Thyroid gland (tissue), 4 donors: ENCODE data around the gene DMWD. TPM values are rescaled to one million over a fixed set of nuclear protein-coding genes. Genes with fewer than 3 reads are reported as not detected.
A peak's percentile ranks its signal among the peaks of the same experiment; 100 is the strongest.

Experiments used
- DNase-seq, 2 donors: peaks; one replicate each; pipeline ENCODE4 v3.0.0-alpha.2; 2019
- H3K27ac ChIP-seq, 3 donors: fragments of 200-600 bp; sonication (generic); 1 replicate in 2 of 3; 2 replicates in 1 of 3; pipeline ENCODE4 v1.5.1; 2016 to 2019; ENCODE audit warnings: mild to moderate bottlenecking in 1 of 3, moderate library complexity in 1 of 3
- H3K27me3 ChIP-seq: fragments of 200-600 bp; sonication (generic); one replicate; pipeline ENCODE4 v1.5.1; 2019
- H3K36me3 ChIP-seq, 2 donors: fragments of 200-600 bp; sonication (generic); one replicate each; pipeline ENCODE4 v1.5.1; 2016 to 2019
- H3K4me1 ChIP-seq, 2 donors: fragments of 200-600 bp; sonication (generic); one replicate each; pipeline ENCODE4 v1.5.1; 2017 to 2019
- H3K4me3 ChIP-seq, 3 donors: fragments of 200-600 bp; sonication (generic); replicated peaks in 1 of 3; 1 replicate in 2 of 3; 2 replicates in 1 of 3; pipeline ENCODE4 v1.5.1; 2016; ENCODE audit warnings: mild to moderate bottlenecking in 1 of 3
- H3K9me3 ChIP-seq: fragments of 200-600 bp; sonication (generic); one replicate; pipeline ENCODE4 v1.5.1; 2017
- POLR2A ChIP-seq, 2 donors: fragments of 450-650 bp; IDR thresholded peaks; one replicate each; pipeline ENCODE4 v1.6.1; 2017; ENCODE audit warnings: antibody characterized with exemption in 2 of 2, mild to moderate bottlenecking in 2 of 2, moderate library complexity in 1 of 2
- WGBS, 2 donors: methylation state at CpG; one replicate each; pipeline ENCODE4 v1.1.5; 2017; 5-methylcytosine and 5-hydroxymethylcytosine counted together
- intact Hi-C: fragments of 100-400 bp; cut with DNase I; formaldehyde crosslinking; loops from one replicate; pipeline ENCODE4 v1.15.1; 2023
- total RNA-seq, 4 donors: library from RNA; depleted of rRNA; stranded (reverse); fragments of >200 nt; gene quantifications; one replicate each; pipeline ENCODE4 v1.2.3, GENCODE V29; 2016
- TF ChIP-seq, protein P1 (sequence below), 6 experiments: fragments of 200-600 bp in 3 of 6; fragments of 450-650 bp in 3 of 6; sonication (generic) in 3 of 6; IDR thresholded peaks; one replicate each; pipeline ENCODE4 v1.5.1; 2016 to 2019; ENCODE audit warnings: antibody characterized with exemption in 6 of 6, mild to moderate bottlenecking in 2 of 6, inconsistent platforms in 1 of 6, moderate library complexity in 1 of 6

DMWD gene
- total RNA-seq, 4 donors from 2014 or later, result 38.2 to 69.7 (median 48.3) TPM

DNA sequence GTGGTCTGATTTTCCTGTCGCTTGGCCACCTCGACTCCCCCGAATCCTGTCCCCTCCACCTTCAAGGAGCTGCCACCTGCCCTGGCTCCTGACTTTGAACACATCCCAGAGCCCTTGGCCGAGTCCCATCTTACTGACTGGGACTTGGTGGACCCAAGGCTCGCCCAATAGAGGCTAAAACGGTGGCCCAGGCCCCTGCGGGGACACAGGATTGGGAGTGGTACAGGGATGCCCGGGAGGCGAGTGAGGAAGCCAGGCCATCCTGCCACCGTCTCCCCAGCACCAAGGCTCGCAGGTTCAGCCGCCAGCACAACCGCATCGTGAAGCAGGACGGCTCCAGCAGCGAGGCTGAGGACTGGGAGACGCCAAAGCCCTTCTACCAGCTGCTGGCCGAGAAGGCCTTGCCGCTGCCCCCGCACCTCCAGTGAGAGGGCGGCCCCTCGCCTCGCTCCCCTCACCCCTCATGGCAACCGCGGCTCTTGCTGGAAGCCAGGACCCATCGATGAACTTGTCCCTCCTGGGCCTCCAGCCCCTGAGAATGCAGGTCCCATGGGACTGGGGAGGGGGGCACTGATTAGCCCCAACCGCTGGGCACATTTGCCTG lies 28.9 kb downstream of the DMWD start:
- TF ChIP-seq, protein P1, sequence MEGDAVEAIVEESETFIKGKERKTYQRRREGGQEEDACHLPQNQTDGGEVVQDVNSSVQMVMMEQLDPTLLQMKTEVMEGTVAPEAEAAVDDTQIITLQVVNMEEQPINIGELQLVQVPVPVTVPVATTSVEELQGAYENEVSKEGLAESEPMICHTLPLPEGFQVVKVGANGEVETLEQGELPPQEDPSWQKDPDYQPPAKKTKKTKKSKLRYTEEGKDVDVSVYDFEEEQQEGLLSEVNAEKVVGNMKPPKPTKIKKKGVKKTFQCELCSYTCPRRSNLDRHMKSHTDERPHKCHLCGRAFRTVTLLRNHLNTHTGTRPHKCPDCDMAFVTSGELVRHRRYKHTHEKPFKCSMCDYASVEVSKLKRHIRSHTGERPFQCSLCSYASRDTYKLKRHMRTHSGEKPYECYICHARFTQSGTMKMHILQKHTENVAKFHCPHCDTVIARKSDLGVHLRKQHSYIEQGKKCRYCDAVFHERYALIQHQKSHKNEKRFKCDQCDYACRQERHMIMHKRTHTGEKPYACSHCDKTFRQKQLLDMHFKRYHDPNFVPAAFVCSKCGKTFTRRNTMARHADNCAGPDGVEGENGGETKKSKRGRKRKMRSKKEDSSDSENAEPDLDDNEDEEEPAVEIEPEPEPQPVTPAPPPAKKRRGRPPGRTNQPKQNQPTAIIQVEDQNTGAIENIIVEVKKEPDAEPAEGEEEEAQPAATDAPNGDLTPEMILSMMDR (IDR thresholded peaks at IDR 0.05), result no peak
- TF ChIP-seq POLR2A (IDR thresholded peaks at IDR 0.05), result no peak
- H3K36me3 ChIP-seq, result peaks cover 0 to 3% of the 10 kb centered on the region in 2 donors
- 58 to 72% methylated on average over 7 to 11 of the region's 27 CpGs for WGBS, 2 donors
- H3K4me3 ChIP-seq, result no peak overlapping the region
- peaks cover 33 to 37% of the 10 kb centered on the region in 2 donors for H3K4me1 ChIP-seq
- intact Hi-C loops, result loop anchor here (10.0 kb wide), 1 partner anchor 49 kb away; no protein-coding TSS in a partner anchor
- no peaks in the 10 kb centered on the region for H3K9me3 ChIP-seq
- peak overlapping the region; percentile 54 to 73 (median 59) for H3K27ac ChIP-seq
- DNase-seq, result no peak
- H3K27me3 ChIP-seq, result no peaks in the 10 kb centered on the region

DNA sequence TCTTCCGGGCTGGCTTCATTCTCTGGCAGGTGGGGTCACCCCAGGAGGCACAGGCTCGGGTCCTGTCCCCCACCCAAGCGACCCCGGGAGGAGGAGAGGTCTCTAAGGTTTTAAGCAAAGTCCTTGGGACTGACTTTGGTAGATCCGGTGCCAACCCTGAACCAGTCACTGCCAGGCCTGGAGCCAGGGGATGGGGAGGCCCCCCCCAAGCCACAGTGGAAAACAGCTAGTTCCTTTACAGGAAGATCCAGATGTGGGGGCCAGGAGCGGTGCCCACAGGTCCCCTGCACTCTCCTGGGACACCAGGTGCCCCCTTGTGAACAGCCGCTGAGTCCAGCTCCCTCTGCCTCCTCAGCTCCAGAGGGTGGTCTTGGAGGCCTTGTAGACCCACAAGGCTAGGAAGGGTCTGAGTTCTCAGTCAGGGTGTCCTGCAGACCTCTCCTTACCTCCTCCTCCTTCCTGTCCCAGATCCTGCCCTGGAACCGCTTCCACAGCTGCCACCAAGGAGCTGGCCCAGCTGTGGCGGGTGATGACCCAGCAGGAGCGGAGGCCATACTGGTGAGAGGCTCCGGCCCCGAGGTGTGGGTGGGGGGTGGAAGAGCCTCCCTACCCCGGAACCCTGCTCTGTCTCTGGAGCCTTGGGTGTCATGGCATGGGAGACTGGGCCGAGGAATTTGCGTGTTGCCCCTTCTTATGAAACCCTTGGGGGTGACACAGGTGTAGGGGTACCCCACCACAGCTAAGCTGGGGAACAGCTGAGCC lies 29.6 kb downstream of the DMWD start:
- no peak for DNase-seq
- peaks cover 33 to 37% of the 10 kb centered on the region in 2 donors for H3K4me1 ChIP-seq
- intact Hi-C loops, result loop anchor here (10.0 kb wide), 1 partner anchor 48 kb away; no protein-coding TSS in a partner anchor
- H3K27ac ChIP-seq, result no peak overlapping the region
- no peaks in the 10 kb centered on the region for H3K9me3 ChIP-seq
- H3K27me3 ChIP-seq, result no peaks in the 10 kb centered on the region
- TF ChIP-seq, protein P1 (IDR thresholded peaks at IDR 0.05), result no peak
- TF ChIP-seq POLR2A (IDR thresholded peaks at IDR 0.05), result no peak
- WGBS, 2 donors, result 87 to 95% methylated on average over 10 to 12 of the region's 15 CpGs
- H3K36me3 ChIP-seq, result peaks cover 0 to 3% of the 10 kb centered on the region in 2 donors
- H3K4me3 ChIP-seq, result no peak overlapping the region

DNA sequence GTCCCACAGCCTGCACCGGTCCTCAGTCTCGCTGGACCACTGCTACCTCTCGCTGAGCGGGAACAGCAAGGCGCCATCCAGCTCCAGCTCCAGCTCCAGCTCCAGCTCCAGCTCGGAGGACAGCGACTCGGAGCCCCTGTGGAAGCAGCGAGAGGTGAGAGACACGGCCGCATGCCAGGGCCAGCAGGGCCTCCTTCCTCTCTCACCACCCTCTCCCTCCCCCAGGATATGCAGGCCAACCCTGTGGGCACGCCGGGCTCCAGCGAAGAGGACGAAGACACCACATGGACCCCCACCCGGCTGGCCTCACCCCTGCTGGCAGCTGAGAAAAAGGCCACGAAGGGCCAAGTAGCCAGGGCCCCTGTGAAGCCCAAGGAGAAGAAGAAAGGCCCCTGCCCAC lies 30.9 kb downstream of the DMWD start:
- Histone ChIP-seq H3K4me3 (no peak overlapping the region), H3K9me3 (no peaks in the 10 kb centered on the region), H3K27ac (no peak overlapping the region), H3K4me1 (peaks cover 28 to 32% of the 10 kb centered on the region in 2 donors), H3K36me3 (peaks cover 0 to 3% of the 10 kb centered on the region in 2 donors), H3K27me3 (no peaks in the 10 kb centered on the region)
- DNase-seq, result no peak
- no peak for TF ChIP-seq POLR2A (IDR thresholded peaks at IDR 0.05)
- TF ChIP-seq, protein P1 (IDR thresholded peaks at IDR 0.05), result no peak
- intact Hi-C loops, result loop anchor here (10.0 kb wide), 1 partner anchor 47 kb away; no protein-coding TSS in a partner anchor
- WGBS, 2 donors, result 79 to 86% methylated on average over 4 to 11 of the region's 17 CpGs

DNA sequence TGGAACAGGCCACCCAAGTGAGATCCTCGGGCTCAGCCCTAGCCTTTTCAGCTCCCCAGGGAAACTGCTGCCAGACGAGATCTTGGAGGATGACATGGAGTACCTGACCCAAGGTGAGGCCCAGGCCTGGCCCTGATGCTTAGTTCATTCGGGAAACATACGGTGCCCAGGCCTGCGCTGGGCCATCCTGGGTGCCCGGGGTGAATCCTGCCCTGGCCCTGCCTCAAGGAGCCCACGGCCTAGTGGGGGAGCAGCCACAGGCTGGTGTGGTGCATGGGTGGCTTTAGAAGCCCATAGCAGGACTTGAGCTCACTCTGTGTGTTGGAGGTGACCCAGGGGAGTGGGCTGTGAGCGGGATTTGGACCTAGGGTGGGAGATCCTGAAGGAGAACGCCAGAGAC lies 33.7 kb downstream of the DMWD start:
- Histone ChIP-seq H3K36me3 (no peaks in the 10 kb centered on the region), H3K4me1 (peaks cover 4% of the 10 kb centered on the region in 2 donors), H3K27me3 (no peaks in the 10 kb centered on the region), H3K4me3 (no peak overlapping the region), H3K27ac (no peak overlapping the region), H3K9me3 (no peaks in the 10 kb centered on the region)
- intact Hi-C loops, result no loop called here
- 86 to 94% methylated on average over 5 to 9 of the region's 9 CpGs for WGBS, 2 donors
- no peak for DNase-seq
- no peak for TF ChIP-seq POLR2A (IDR thresholded peaks at IDR 0.05)
- TF ChIP-seq, protein P1 (IDR thresholded peaks at IDR 0.05), result no peak

DNA sequence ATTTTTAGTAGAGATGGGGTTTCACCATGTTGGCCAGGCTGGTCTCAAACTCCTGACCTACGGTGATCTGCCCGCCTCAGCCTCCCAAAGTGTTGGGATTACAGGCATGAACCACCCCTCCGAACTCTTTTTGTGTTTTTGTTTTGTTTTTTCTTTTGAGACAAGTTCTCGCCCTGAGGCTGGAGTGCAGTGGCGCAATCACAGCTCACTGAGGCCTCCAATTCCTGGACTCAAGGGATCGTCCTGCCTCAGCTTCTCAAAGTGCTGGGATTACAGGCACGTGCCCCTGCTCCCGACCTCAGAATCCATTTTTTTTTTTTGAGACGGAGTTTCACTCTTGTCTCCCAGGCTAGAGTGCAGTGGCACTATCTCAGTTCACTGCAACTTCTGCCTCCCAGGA lies 35.0 kb downstream of the DMWD start:
- Histone ChIP-seq H3K27ac (no peak overlapping the region), H3K36me3 (no peaks in the 10 kb centered on the region), H3K4me3 (no peak overlapping the region), H3K4me1 (no peaks in the 10 kb centered on the region), H3K9me3 (no peaks in the 10 kb centered on the region), H3K27me3 (no peaks in the 10 kb centered on the region)
- TF ChIP-seq POLR2A (IDR thresholded peaks at IDR 0.05), result no peak
- TF ChIP-seq, protein P1 (IDR thresholded peaks at IDR 0.05), result no peak
- intact Hi-C loops, result no loop called here
- no peak for DNase-seq
- 80 to 81% methylated on average over 9 of the region's 9 CpGs for WGBS, 2 donors
